Epidermal melanocyte (primary cell): ENCODE data around the gene P2RX2.

ENCODE experiments used
- DNase-seq: peaks from one replicate; pipeline ENCODE4 v3.0.0; 2011; ENCODE audit warnings: low spot score; ENCODE audit not compliant: insufficient read length

The P2RX2 gene

GRCh38 chr12:132602572-132603239 is 15.9 kb upstream of the P2RX2 start:
- DNase-seq, result no peak

DNA sequence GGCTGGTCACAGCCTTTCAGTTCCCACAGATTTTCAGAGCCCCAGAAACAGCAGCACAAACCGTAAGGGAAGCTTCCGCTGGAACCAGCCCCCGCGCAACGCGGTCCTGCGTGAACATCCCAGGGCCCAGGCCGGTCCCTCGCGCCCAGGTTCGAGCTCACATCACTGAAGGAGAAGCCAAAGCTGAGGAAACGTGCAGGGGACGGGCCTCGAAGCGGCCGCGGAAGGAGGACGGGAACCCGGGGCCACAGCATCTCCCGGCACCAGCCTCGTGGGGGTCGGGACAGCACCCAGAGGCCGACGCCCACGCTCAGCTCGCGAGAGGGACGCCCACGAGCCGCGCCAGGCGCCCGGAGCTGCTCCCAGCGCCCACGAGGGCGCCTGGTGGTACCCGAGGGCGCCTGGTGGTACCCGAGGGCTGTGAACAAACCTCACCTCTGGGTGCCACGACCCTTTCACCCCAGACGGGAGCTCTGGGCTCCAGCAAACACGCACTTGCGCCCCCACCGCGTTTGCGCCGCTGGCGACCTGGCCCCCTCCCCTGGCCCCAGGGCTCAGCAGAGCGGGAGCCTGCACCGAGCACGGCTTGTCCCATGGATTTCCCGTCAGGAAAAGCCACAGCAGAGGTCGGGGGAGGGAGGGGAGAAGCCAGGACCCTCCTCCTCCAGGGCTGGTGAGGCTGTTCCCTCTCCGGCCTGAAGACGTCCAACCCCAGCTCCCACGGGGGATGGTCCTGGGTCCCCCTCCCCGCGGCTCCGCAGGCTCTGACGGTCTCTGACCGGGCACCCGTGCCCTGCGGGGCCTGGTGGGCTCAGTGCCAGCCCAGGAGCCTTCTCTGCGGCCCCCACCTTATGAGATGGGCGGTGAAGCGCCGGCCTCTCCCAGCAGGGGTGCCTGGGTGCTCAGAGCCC is 15.1 kb upstream of the P2RX2 start:
- no peak for DNase-seq

- DNase-seq, result no peak
These were observed 14.4 kb upstream of the P2RX2 start for GRCh38 chr12:132604151-132604618.

GRCh38 chr12:132604668-132605441 is 13.7 kb upstream of the P2RX2 start:
- DNase-seq, result no peak

DNA sequence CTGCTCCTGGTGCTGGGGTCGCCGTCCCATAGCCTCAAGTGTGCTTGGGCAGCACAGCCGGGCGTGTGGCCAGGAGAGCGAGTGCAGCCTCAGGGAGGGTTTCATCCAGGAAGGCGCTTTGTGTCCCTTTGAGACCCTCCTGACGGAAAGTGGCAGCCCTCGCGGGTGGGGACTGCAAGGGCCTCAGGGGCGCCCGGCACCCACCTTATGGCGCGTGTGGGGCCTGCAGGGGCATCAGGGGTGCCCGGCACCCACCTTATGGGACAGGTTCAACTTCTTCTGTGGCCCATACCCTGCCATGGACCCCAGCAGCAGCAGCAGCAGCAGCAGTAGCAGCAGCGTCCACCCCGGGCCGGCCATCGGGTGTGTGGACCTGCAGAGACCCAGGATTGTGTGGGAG is 12.7 kb upstream of the P2RX2 start:
- no peak for DNase-seq

GRCh38 chr12:132606466-132606865 is 12.1 kb upstream of the P2RX2 start:
- DNase-seq, result no peak

DNA sequence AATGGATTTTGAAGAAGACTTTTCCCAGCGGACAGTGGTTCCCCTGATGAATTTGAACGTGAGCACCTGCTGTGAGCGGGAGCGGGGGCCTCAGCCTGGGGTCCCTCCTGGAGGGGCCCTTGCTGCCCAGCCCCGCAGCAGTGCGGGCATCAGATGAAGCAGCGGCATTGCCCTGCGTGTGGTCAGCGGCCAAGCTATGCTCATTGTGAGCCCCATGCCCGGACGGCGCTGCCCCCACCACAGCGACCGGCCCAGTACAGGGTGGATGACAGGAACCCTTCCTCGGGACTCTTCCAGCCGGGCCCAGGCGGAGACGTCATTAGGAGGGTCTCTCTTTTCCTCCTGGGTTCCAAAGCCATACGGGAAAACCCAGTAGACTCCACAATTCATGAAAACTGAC is 11.6 kb upstream of the P2RX2 start:
- DNase-seq, result no peak

- DNase-seq, result no peak
These were observed 10.1 kb upstream of the P2RX2 start for GRCh38 chr12:132608231-132609171.

DNA sequence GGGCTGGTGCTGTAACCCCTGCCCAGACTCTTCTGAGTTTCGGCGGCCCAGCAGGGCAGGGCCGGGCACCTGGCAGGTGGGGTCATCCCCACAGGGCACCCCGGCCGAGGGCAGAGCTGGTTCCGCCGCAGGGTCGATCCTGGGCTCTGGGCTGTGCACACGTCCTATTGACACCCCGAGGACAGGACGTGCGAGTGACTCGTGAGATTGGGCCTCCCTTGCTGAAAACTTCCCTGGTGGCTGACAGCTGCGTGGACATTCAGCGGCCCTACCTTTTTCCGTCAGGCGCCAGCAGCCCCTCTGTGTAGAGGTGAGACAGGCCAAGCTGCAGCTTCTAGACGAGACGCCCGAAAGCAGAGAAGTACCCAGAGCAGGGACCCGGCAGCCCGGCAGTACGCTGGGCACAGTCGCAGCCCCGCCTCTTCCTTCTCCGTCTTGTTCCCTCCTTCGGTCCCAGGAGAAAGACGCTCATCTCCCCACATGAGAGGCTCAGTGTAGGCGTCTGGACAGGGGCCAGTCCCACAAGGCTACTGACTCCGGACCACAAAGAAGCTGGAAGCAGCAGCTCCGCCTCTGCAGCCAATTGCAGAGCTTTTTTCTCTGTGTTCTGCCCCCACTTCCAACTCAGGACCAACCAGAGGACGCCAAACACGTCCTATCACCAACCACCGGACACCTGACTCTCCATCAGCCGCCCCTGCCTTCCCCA is 8.4 kb upstream of the P2RX2 start, which contains the start of gene LRCOL1:
LRCOL1 (minus strand) TSS at position 532 of the 709 bp plus-strand sequence. CDS start 4,331 bp downstream, outside the sequence.
- no peak for DNase-seq

GRCh38 chr12:132610866-132611602 is 7.5 kb upstream of the P2RX2 start:
- no peak for DNase-seq

GRCh38 chr12:132611620-132612019 is 7.0 kb upstream of the P2RX2 start:
- DNase-seq, result no peak

DNA sequence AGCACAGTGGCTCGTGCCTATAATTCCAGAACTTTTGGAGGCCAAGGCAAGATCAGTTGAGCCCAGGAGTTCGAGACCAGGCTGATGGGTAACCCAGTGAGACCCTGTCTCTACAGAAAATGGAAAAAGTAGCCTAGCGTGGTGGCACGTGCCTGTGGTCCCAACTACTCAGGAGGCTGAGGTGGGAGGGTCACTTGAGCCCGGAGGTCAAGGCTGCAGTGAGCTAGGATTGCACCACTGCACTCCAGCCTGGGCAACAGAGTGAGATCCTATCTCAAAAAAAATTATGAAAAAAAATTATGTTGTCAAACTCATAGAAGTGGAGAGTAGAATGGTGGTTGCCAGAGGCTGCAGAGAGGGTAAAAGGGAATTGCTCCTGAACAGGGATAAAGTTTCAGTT is 4.5 kb upstream of the P2RX2 start:
- no peak for DNase-seq

GRCh38 chr12:132614861-132615578 is 3.6 kb upstream of the P2RX2 start:
- peak; percentile 96 for DNase-seq

DNA sequence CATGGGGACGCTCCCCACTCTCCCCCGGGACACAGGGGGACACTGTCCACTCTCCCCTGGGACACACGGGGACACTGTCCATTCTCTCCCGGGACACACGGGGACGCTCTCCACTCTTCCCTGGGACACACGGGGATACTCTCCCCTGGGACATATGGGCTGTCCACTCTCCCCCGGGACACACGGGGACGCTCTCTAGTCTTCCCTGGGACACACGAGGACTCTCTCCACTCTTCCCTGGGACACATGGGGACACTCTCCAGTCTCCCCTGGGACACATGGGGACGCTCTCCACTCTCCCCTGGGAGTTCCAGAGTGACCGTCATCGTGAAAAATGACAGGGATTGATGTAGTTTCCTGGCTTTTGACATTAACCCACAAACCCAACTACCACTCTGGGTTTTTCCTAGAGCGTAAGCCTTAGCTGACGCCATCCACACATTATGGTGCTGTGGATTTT is 3.0 kb upstream of the P2RX2 start:
- no peak for DNase-seq

DNA sequence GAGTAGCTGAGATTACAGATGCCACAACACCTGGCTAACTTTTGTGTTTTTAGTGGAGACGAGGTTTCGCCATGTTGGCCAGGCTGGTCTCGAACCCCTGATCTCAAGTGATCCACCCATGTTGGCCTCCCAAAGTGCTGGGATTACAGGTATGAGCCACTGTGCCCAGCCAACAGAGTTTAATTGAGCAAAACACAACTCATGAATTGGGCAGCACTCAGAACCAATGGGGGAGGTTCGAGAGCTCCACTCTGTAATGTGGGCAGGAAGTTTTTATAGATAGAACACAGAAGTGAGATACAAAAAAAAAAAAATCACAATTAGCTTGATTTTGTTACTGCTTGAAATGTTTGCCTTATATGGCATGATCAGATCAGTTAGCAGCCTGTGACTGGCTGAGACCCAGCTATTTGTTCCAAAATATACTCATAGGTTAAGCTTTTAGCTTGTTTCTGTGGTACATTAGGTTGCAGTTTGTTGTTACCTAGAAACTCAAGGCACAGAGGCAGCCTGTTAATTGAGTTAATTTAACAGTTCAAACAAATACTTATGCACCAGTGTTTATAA is 1.4 kb upstream of the P2RX2 start:
- no peak for DNase-seq

DNA sequence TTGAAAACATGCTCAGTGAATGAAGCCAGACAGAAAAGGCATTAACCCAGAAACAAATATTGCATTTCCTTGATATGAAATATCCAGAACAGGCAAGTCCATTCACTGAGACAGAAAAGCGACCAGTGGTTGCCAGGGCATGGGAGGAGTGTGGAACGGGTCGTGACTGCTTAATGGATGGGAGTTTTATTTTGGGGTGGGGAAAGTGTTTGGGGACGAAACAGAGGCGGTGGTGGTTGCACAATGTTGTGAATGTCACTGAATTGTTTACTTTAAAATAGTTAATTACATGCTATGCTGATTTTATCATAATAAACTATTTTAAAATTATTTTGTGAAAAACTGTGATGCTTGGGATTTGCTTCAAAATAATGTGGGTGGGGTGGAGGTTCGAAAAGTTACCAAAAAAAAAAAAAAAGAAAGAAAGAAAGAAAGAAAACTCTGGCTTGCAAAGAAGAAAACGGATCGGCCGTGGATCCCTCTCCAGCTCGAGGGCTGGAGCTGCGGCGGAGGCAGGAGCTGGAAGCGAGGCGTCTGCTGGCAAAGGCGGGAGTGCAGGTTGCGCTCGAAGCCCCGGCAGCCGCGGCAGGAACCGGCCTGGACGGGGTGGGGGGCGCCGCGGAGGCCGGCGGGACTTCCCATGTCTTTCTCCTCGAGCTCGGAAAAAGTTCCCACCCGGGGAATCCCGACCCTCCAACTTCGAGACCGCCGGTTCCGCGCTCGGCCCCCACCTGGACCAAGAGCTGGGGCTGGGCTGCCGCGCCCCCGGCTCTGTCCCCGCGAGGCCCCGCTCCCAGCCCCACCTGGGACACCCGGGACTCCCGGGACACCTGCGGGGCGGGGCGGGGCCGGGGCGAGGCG is 524 bp upstream of the P2RX2 start:
- DNase-seq, result no peak

- DNase-seq, result no peak
These were observed 452 bp downstream of the P2RX2 start for GRCh38 chr12:132619071-132619385.
